ENCODE data around the gene MACIR. TPM values are rescaled to one million over a fixed set of nuclear protein-coding genes. Genes with fewer than 3 reads are reported as not detected.
A peak's percentile ranks its signal among the peaks of the same experiment; 100 is the strongest.

Gene MACIR
- total RNA-seq, 2 experiments from 2014 or later: 1.3 to 1.6 TPM

DNA sequence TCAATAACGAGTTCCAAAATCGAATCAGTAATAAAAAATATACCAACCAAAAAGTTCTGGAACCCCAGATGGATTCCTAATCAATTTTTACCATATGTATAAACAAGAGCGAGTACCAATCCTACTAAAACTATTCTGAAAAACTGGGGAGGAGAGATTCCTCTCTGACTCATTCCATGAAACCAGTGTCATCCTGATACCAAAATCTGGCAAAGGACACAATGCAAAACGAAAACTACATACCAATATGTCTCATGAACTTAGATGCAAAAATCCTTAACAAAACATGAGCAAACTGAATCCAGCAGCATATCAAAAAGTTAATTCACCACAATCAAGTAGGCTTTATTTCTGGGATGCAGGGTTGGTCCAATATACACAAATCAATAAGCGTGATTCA is 30.5 kb upstream of the MACIR start:
- peaks cover 24% of the 10 kb centered on the region for H3K27me3 Mint-ChIP-seq
- no peak for ATAC-seq (ENCODE audit: poor library complexity)
- H3K27ac Mint-ChIP-seq: no peak overlapping the region

DNA sequence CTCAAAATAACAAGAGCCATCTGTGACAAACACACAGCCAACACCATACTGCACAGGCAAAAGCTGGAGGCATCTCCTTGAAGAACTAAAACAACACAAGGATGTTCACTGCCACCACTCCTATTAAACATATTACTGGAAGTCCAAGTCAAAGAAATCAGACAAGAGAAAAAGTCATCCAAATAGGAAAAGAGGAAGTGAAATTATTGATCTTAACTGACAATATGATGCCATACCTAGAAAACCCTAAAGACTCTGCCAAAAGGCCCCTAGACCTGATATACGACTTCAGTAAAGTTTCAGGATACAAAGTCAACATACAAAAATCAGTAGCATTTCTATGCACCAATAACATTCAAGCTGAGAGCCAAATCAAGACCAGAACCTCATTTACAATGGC is 30.0 kb upstream of the MACIR start:
- Mint-ChIP-seq H3K4me3 (no peak overlapping the region), H3K27me3 (peaks cover 24% of the 10 kb centered on the region), H3K36me3 (ENCODE audit: low read depth) (no peaks in the 10 kb centered on the region), H3K4me1 (ENCODE audit: low read depth) (no peaks in the 10 kb centered on the region), H3K9me3 (no peaks in the 10 kb centered on the region), H3K27ac (no peak overlapping the region)
- H3K36me3 ChIP-seq (ENCODE audit: insufficient read depth, low read length): no peaks in the 10 kb centered on the region
- intact Hi-C loops (cut with DNase I, micrococcal nuclease): loop anchor here (10.0 kb wide), 2 partner anchors 544 to 644 kb away; no protein-coding TSS in a partner anchor
- peaks cover 0 to 10% of the 10 kb centered on the region in 2 experiments for H3K27me3 ChIP-seq (ENCODE audit: control insufficient read depth in 1 of 2, insufficient read depth in 2 of 2, low read length in 2 of 2)
- H3K4me3 ChIP-seq (ENCODE audit: low read length): no peak overlapping the region
- no peaks in the 10 kb centered on the region for H3K9me3 ChIP-seq (ENCODE audit: control insufficient read depth in 1 of 2, insufficient read depth in 1 of 2, low read length in 2 of 2)
- no peak for DNase-seq
- CTCF ChIA-PET: no interaction called here
- H3K27ac ChIP-seq (ENCODE audit: low read depth in 1 of 2, low read length in 2 of 2): no peak overlapping the region
- peaks cover 5% of the 10 kb centered on the region for H3K4me1 ChIP-seq (ENCODE audit: insufficient read depth, low read length)
- POLR2A ChIA-PET: no interaction called here
- ATAC-seq (ENCODE audit: poor library complexity): no peak
- TF ChIP-seq, protein P1, sequence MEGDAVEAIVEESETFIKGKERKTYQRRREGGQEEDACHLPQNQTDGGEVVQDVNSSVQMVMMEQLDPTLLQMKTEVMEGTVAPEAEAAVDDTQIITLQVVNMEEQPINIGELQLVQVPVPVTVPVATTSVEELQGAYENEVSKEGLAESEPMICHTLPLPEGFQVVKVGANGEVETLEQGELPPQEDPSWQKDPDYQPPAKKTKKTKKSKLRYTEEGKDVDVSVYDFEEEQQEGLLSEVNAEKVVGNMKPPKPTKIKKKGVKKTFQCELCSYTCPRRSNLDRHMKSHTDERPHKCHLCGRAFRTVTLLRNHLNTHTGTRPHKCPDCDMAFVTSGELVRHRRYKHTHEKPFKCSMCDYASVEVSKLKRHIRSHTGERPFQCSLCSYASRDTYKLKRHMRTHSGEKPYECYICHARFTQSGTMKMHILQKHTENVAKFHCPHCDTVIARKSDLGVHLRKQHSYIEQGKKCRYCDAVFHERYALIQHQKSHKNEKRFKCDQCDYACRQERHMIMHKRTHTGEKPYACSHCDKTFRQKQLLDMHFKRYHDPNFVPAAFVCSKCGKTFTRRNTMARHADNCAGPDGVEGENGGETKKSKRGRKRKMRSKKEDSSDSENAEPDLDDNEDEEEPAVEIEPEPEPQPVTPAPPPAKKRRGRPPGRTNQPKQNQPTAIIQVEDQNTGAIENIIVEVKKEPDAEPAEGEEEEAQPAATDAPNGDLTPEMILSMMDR (IDR thresholded peaks at IDR 0.05): no peak

More for the DNA sequence above, 30.5 kb upstream of the MACIR start:
- DNase-seq: no peak
- H3K9me3 Mint-ChIP-seq: no peaks in the 10 kb centered on the region
- POLR2A ChIA-PET: no interaction called here
- Histone ChIP-seq H3K27ac (ENCODE audit: low read depth in 1 of 2, low read length in 2 of 2) (no peak overlapping the region), H3K4me3 (ENCODE audit: low read length) (no peak overlapping the region), H3K4me1 (ENCODE audit: insufficient read depth, low read length) (peaks cover 5% of the 10 kb centered on the region), H3K36me3 (ENCODE audit: insufficient read depth, low read length) (no peaks in the 10 kb centered on the region), H3K27me3 (ENCODE audit: control insufficient read depth in 1 of 2, insufficient read depth in 2 of 2, low read length in 2 of 2) (peaks cover 0 to 10% of the 10 kb centered on the region in 2 experiments), H3K9me3 (ENCODE audit: control insufficient read depth in 1 of 2, insufficient read depth in 1 of 2, low read length in 2 of 2) (no peaks in the 10 kb centered on the region)
- H3K4me3 Mint-ChIP-seq: no peak overlapping the region
- CTCF ChIA-PET: no interaction called here
- no peaks in the 10 kb centered on the region for H3K36me3 Mint-ChIP-seq (ENCODE audit: low read depth)
- no peaks in the 10 kb centered on the region for H3K4me1 Mint-ChIP-seq (ENCODE audit: low read depth)
- TF ChIP-seq, protein P1 (IDR thresholded peaks at IDR 0.05): no peak
- intact Hi-C loops (cut with DNase I, micrococcal nuclease): loop anchor here (10.0 kb wide), 2 partner anchors 543 to 643 kb away; no protein-coding TSS in a partner anchor

DNA sequence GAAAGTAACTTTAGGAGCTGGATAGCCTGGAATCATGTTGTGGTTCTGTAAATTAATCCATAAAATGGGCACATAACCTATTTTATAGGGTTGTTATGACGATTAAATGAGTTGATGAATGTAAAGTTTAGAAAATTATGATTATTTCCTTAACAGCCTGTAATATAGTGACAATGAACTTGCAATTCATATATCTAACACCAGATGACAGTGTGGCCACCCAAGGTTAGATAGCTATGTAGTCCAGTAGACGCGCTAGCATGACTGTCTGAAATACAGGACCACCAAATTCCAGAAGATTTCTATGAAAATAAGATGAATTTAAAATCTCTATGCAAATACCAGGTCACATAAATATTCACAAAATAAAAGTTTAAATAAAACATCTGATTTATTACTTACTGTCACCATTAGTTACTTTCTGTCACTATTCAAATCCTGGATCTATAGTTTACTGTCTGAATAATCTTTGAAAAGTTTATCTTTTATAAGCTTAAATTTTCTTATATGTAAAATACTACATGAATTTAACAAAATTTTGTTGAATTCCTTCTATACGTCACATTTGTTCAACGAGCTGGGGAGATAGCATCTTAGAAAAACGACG is 26.1 kb upstream of the MACIR start:
- POLR2A ChIA-PET: interaction anchor here (0.9 to 1.3 kb wide), 2 partner anchors 26 to 242 kb away, joined by 3 to 4 read pairs; partner anchors contain the start of gene MACIR
- Histone ChIP-seq H3K36me3 (ENCODE audit: insufficient read depth, low read length) (no peaks in the 10 kb centered on the region), H3K4me1 (ENCODE audit: insufficient read depth, low read length) (no peaks in the 10 kb centered on the region), H3K4me3 (ENCODE audit: low read length) (no peak overlapping the region), H3K9me3 (ENCODE audit: control insufficient read depth in 1 of 2, insufficient read depth in 1 of 2, low read length in 2 of 2) (no peaks in the 10 kb centered on the region), H3K27me3 (ENCODE audit: control insufficient read depth in 1 of 2, insufficient read depth in 2 of 2, low read length in 2 of 2) (no peaks in the 10 kb centered on the region), H3K27ac (ENCODE audit: low read depth in 1 of 2, low read length in 2 of 2) (no peak overlapping the region)
- intact Hi-C loops (cut with DNase I, micrococcal nuclease): loop anchor here in 1 of 2 experiments (1.0 kb wide), 1 partner anchor 243 kb away; no protein-coding TSS in a partner anchor
- CTCF ChIA-PET: interaction anchor here (0.6 to 1.5 kb wide), 4 partner anchors 9 to 243 kb away, joined by 3 to 9 read pairs (median 4); no protein-coding TSS in a partner anchor
- peak in 4 of 14 experiments; percentile 31 to 59 (median 49) for DNase-seq
- TF ChIP-seq, protein P1 (IDR thresholded peaks at IDR 0.05): peak; percentile 75
- Mint-ChIP-seq H3K27ac (no peak overlapping the region), H3K36me3 (ENCODE audit: low read depth) (no peaks in the 10 kb centered on the region), H3K27me3 (peaks cover 4% of the 10 kb centered on the region), H3K9me3 (no peaks in the 10 kb centered on the region), H3K4me3 (no peak overlapping the region), H3K4me1 (ENCODE audit: low read depth) (no peaks in the 10 kb centered on the region)
- peak; percentile 80 for ATAC-seq (ENCODE audit: poor library complexity)
